Hematopoietic multipotent progenitor cell treated with erythropoietin and hydrocortisone succinate and interleukin-3 and kit ligand, for 15 days (in vitro differentiated cells): ENCODE measurements around the gene WDPCP.
"Not testable (repeated sequence)": the region's sequence is repeated elsewhere in the genome, so short reads cannot be mapped to it uniquely, and the experiment has no call there.

Experiments
- DNase-seq: peaks from one replicate; pipeline ENCODE4 v3.0.0-alpha.2; 2015; ENCODE audit warnings: low spot score

Gene WDPCP

DNA sequence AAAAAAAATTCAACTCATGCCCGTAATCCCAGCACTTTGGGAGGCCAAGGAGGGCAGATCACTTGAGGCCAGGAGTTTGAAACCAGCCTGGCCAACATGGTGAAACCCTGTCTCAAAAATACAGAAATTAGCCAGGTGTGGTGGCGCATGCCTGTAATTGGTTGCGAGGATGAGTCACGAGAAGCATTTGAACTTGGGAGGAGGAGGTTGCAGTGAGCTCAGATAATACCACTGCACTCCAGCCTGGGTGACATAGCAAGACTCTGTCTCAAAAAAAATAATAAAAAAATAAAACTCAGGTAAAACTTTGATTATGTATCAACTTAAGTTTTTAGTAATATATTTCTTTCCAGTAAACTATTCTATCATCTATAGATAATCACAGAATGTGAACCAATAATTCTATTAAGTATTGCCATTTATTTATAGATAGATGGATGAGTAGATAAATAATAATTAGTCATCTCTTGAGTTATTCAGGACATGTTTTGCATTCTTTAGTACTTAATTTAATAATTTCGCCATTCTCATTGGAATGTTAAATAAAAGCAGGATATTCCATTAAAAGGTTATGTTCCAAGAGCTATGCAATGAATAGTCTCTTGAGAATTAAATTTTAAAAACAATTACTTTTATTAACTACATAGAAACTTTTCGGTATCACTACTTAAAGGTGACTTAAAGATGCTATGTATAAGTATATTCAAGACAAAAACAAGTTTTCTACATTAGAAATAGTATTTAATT is 48.7 kb downstream of the WDPCP start:
- DNase-seq, result no peak

DNA sequence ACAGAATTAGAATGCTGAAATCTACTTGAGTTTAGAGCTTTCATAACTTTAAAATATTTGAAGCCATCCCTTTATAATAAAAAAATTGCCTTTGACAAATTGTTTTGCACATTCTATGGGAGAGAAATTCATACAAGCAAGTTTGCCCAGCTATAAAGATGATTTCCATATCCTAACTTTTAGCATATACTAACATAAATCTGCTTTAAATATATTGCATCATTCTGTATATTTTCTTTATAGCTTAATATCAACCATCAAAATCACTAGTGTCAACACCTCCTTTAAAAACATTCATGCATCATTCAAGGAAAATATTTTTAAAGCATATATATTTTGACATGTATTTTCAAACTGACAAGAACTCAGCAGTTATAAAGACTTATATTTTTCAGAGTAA is 49.9 kb downstream of the WDPCP start:
- DNase-seq, result no peak

DNA sequence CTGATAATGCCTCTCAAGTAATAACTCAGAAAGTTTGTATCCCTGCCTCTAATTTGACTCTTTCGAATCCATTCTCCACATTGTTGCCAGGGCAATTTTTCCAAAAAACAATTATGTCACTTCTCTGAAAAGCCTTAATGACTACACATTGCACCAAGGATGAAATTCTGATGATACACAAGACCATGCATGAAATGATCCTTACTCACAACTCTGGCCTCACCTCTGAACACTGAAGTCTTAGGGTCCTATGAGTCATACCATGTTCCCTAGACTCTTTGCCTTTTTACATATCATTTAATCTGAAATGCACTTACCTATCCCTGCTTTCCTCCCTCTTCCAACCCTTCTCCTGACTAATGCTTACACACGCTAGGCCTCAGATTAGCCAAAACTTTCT is 51.0 kb downstream of the WDPCP start:
- DNase-seq, result no peak

DNA sequence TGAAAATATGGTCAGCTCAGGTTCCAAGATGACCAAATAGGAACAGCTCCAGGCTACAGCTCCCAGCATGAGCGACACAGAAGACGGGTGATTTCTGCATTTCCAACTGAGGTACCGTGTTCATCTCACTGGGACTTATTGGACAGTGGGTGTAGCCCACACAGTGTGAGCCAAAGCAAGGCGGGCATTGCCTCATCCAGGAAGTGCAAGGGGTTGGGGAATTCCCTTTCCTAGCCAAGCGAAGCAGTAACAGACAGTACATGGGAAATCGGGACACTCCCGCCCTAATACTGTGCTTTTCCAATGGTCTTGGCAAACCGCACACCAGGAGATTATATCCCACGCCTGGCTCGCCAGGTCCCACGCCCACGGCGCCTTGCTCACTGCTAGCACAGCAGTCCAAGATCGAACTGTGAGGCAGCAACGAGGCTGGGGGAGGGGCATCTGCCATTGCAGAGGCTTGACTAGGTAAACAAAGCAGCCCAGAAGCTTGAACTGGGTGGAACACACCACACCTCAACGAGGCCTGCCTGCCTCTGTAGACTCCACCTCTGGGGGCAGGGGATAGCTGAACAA is 57.5 kb downstream of the WDPCP start:
- no peak for DNase-seq

DNA sequence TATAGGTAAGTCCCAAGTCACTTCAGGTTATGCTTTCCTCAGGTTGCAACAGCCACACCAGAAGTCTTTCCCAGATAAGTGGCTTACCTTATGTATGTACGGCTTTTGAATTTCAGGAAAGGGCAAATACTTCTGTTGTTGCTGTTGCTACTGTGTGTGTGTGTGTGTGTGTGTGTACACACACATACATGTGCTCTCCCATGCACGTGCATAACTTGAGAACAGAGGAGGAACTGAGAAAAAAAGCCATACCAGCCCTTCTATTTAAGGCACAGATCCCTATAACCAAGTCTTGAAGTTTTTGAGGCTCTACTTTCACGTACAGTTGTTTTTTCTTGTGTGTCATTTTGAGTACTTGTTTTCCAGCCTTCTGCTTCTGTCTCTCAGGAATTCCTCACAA is 62.4 kb downstream of the WDPCP start:
- DNase-seq, result no peak

DNA sequence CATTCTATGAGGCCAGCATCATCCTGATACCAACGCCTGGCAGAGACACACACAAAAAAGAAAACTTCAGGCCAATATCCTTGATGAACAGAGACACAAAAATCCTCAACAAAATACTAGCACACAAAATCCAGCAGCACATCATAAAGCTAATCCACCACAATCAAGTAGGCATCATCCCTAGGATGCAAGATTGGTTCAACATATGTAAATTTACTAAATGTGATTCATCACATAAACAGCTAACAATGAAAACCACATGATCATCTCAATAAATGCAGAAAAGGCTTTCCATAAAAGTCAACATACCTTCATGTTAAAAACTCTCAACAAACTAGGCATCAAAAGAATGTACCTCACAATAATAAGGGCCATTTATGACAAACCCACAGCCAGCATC is 65.3 kb downstream of the WDPCP start:
- no peak for DNase-seq

DNA sequence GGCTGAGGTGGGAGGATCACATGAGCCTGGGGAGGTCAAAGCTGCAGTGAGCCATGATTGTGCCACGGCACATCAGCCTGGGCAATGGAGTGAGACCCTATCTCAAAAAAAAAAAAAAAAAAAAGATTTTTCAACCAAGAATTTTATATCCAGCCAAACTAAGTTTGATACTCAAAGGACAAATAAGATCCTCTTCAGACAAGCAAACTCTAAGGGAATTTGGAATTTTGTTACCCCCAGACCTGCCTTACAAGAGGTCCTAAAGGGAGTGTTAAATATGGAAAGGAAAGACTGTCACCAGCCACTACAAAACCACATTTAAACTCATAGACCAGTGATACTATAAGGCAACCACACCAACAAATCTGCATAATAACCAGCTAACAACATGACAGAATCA is 67.5 kb downstream of the WDPCP start:
- DNase-seq, result no peak

DNA sequence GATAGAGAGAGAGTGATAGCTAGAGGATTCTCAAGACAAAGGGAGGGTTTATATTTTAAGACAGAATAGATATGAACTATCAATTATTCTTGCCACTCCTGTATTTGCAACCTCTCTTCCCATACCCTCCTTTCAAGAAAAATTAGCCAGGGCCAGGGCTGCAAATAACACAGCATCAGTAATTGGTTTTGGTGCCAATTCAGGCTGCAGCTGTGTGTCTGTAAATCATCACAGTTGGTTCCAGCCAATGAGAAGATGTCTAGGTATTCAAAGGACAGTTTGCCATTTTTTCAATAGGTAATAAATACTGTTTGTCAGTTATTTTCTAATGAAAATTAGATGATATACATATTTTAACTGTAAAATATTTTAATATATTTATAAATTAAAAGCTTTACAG is 73.5 kb downstream of the WDPCP start:
- DNase-seq, result no peak

DNA sequence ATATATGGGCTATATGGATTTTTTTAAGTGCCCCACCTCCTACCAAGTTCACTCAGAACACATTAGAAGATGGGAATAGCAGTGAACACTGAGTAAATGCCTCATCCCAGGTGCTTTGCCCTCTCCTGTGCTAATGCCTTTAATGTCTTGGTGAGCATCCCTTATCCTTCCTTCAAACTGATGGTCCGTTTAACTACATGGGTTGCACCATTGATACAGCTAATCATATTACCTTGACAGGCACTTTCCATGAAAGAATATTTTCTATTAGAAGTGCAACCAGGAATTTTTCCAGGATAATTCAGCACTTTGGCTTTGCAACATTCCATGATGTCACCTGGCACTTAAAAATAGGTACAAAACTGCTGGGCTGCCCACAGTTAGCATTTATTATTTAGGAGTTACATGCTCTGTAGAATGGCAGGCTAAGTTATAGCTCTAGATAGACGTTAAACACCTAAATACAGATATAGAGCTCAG is 74.0 kb downstream of the WDPCP start:
- no peak for DNase-seq

DNA sequence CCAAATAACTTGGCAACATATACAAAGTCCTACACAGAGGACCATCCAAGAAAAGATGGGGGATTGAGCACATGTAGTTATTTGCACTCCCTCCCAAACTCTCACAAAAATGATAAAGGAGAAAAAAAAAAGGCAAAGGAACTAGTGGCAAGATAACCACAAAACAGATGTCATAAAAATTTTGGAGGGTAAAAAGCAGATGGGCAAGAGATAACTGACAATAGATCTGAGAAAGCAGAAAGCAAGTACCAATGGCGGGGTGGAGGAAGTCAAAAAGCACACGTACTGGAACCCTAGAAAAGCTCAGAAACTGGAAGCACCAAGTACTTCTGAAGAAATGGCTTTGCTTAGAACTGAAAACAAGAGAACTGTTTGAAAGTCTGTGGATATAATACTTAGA is 82.0 kb downstream of the WDPCP start:
- DNase-seq, result no peak

DNA sequence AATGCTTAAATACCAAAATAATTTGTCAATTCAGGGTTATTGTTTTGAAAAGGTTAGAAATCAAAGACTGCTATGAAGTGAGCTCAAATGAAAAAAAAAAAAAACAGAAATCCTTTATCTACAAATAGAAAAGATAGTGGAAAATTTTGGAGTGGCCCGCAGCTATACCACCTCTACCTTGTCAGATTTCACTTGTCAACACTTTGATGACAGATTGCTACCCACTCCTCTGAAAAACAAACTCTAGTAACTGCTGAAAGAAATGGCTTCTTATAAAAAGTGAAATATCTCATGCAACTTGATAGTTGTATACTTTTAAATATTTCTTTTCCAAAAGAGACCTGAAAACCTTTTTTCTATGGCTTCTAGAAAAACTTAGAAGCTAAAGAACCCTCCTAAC is 84.5 kb downstream of the WDPCP start:
- no peak for DNase-seq

DNA sequence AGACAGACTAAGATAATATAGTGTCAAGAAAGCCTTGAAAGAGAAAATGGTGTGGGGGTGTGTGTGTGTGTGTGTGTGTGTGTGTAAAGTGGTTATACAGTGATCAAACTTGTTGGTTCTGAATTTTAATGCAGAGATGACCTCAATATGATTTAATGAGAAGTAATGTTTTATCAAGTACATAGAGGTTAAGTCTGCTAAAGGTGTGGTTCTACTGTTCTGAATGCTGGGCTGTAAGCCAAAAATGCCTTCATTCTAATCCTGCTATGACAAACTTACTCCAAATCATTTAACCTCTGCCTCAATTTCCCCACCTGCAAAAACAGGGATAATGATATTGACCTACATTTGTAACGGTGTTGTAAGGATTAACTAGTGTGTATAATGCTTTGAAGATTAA is 87.9 kb downstream of the WDPCP start:
- DNase-seq, result no peak

DNA sequence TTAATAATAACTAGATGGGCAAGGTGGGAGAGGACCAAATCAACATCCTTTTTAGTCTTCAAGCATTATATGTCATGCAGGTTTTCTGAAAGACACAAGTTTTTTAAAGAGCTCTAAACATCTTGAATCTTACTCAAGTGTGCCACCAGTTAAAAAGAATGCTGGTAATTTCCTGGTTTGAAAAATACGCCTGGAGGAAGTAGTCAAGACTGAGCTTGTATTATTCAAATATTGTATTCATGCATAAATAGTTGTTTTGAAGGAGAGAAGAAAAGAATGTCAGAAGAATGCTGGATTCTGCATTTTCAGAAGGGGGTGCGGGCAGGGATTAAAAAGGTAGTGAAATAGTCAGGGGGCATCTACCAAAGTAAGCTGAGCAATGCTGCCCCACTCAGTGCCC is 90.7 kb downstream of the WDPCP start:
- no peak for DNase-seq

DNA sequence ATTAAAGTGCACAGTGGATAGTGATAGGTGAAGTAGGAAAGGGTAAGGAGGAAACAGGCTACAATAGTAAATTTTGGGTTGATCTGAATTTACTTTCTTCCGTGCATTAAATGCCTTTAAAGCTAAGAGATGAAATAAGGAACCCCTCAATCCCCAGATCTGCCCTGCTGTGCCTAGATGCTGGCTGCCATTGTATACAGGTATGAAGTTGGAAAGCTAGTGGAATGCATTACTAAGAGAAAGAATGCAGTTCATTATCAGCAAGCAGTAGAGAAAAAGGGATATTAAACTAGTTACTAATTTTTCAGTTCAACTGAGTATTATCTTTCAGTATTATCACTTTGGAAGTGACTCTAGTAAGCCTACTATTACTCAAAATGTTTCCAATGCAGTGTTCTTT is 93.3 kb downstream of the WDPCP start:
- DNase-seq, result no peak

DNA sequence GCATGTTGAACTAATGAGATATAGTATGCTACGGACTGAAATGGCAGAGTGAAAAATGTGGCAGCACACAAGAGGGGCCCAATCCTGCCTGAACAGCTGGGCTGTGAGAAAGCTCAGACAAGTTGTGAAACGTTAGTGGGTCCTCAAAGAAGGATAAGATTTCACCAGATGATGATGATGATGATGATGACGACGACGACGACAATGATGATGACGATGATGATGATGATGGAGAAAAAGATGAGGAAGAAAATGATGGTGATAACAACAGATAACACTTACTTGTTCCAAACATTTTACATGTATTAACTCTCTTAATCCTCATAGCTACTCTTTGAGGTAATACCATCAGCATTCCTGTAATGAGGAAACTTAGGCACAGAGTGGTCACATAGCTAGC is 94.2 kb downstream of the WDPCP start:
- no peak for DNase-seq

DNA sequence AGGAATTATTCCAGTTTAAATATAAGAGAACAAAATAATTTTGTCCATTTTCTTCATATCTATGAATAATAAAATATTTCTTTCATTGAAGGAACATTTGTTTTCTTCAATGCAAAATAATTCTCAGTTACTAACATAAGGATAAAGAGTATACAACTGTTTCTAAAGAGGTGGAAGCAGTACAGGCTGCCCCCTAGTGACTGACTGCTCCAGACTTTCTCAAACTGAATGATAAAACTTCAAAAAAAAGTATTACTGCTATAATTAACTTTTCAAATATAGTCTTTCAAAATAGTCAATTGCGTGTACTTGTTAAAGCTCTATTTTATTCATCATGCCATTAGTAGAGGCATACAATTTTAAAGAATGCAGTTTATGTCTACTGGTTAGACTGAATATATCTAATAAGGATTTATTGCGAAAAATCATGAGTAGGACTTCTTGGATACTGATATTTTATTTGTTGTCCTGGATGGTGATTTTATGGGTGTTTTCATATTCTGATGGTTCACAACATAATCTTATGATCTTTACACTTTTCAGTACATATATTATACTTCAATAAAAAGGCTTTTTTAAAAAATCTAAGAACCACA is 100.1 kb downstream of the WDPCP start:
- DNase-seq, result no peak

DNA sequence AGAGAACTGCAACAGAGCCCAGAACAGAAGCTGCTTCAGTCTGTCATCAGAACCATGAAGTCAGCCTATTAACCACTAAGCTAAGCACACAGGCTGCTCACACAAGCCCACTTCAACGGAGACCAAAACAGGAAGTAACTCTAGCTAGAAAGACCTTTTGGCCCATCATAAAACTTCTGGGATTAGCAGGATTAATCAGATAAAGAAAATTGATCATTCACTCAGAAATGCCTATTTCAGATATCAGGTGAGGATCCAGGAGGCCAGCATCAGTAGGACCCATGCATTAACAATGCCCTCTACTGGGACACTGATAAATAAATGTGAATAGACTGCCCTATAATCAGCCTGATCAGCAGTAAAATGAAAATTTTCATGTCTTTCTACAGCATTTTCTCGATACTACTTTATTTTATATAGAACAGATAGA is 101.4 kb downstream of the WDPCP start:
- no peak for DNase-seq

DNA sequence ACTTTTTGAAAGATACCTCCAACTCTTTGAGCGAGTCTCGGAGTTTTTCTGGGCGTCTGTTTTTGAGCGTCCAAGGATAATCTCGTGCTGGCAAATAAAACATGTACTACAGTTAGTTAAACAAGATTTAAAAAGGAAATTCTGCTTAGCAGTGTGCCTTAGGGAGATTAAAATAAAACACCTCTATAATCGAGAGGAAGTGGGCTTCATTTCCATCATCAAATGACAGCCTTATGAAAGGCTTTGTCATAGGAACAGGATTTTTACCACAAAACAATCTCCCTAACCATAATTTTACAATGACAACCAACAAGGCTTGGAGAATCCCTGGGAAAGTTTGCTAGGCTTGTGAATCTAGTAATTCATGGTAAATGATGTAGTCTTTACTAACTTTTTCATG is 103.4 kb downstream of the WDPCP start:
- DNase-seq, result no peak

DNA sequence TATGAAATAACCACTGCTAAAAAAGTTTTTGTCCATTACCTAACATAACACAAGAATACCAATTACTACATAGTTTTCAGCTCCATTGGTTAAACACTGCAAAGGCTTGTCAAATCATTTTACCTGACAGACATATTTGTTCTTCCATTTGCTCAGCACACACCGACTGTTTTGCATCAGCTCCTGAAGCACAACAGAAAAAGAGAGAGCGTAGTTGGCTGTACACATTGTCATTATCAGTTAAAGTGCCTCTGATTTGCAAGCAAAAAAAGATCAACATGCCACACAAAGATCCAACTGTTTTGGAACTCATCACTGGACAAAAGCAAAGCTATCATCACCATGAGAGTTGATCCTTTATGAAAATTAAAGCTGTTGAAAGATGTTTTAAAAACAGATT is 103.8 kb downstream of the WDPCP start:
- DNase-seq, result no peak

DNA sequence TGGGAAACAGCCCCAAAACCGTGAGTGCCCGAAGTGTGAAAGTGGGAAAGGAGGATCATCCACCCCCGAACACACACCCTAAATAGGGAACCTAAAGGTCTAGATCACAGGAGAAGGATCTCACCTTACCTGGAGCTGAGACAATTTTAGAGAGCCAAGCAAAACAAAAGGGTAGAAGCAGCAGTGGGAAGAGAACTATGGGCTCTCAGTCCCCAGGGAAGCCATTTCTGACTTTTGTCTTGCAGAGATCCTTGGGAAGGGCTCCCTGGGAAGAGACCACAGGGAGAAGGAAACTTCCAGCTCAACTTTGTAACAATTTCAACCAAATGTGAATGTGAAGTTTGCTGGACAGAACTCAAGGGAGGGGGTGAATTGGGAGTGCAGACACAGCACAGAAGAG is 110.6 kb downstream of the WDPCP start:
- no peak for DNase-seq

DNA sequence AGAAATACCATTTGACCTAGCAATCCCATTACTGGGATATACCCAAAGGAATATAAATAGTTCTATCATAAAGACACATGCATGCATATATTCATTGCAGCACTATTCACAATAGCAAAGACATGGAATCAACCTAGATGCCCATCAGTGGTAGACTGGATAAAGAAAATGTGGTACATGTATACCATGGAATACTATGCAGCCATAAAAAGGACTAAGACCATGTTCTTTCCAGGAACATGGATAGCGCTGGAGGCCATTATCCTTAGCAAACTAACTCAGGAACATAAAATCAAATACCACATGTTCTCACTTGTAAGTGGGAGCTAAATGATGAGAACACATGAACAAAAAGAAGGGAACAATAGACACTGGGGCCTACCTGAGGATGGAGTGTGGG is 119.0 kb downstream of the WDPCP start:
- DNase-seq, result not testable (repeated sequence)

DNA sequence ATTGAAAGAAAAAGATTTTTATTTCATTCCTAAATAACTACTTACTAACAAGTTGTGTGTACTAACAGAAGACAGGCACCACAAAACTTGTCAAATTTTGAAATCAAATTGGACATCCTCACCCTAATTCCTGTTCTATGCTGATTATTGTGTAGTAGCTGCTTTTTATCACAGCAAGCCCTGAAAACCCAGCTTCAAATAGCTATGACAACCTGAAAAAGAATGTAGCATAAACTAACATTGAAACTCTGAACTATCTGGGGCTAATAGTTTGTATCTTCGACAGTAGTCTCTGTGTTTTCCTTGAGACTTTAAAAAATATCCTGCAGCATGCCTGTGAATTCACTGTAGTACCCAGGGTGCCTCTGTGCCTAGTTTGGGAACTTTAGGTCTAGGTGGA is 122.6 kb downstream of the WDPCP start:
- DNase-seq, result no peak

DNA sequence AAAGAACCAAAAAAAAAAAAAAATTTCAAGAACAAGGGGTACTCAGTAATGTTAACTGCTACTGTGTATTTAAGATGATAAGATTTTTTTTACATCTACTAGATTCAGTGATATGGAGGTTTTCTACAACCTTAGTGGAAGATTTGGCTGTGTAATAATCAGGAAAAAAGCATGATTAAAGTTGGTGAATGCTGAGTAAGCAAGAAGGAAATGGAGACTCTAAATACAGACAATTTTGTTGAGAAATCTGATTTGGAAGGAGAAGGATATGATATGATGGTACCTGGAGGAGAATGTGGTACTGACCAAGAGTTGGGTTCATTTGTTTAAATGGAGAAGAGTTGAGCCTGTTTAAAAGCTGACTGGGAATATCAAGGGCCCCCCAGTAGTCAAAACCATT is 125.1 kb downstream of the WDPCP start:
- no peak for DNase-seq

DNA sequence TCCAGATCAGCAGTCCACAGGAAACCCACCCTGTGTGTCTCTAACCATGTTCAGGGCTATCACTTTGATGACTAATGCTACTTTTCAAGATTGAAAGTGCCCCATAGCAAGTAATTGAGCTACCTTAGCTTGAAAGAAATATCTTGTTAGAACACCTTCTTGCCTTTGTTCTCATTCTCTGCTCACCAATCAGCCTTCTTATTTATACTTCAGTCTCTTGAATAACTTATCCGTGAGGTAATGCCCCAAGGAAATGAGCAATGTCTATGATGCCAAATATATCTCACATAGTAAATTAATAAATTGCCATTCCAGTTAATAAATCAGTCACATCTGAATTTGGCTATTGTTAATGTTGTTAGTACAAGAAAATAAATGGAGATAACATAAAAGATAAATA is 141.6 kb downstream of the WDPCP start:
- no peak for DNase-seq
